Hematopoietic multipotent progenitor cell (in vitro differentiated cells): ENCODE measurements around the gene GJC1. TPM values are rescaled to one million over a fixed set of nuclear protein-coding genes. Genes with fewer than 3 reads are reported as not detected.

Source experiments
- DNase-seq, 3 donors: peaks; one replicate each; pipeline ENCODE4 v3.0.0-alpha.2; 2011 to 2015; ENCODE audit warnings: low read depth in 2 of 3, low spot score in 2 of 3
- total RNA-seq: library from RNA; depleted of rRNA; stranded (reverse); fragments of >200 nt; gene quantifications from one replicate; pipeline ENCODE4 v1.2.3, GENCODE V29; 2012

Gene GJC1
- total RNA-seq, result under 0.01 TPM

DNA sequence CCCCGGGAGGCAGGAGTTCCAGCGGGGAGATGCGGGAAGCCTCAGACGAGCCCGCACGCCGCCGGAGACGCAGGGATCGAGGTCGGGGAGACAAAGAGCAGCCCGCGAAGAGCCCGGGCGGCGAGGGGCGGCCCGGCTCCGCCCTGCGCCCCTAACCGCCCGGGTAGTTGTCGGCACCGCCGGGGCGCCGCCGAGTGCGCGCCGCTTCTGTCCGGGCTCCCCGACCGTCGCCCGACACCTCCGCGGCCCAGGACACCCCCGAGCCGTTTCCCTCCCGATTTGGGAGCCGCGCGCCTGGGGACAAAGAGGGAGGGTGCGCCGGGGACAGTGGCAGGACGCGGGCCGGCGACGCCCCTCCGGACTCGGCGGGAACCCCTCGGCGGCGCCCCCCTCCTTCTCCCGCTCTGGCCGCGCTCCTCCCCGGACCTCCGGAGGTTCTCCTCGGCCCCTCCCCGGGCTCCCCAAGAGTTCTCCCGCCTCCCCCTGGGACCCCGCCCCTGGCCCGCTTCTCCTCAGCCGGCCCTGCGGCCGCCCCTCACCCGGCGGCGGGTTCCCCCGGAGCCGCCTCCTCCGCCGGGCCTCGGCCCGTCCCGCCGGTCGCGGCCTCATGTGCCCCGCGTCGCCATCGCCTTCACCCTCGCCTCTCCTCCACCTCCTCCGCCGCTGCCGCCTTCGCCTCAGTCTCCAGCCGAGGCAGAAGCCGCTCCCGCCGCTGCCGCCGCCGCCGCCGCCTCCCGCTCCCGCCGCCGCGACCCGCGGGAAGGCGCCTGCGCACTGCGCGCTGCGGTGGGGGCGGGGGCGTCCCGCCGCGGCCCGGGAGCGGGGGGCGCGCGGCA is at the start of gene GJC1:
Gene GJC1, minus strand, starts transcription at position 765 of the 836 bp plus-strand sequence. CDS start 24,470 bp downstream, outside the sequence.
- DNase-seq, result peak in 1 of 3 donors; percentile 9

DNA sequence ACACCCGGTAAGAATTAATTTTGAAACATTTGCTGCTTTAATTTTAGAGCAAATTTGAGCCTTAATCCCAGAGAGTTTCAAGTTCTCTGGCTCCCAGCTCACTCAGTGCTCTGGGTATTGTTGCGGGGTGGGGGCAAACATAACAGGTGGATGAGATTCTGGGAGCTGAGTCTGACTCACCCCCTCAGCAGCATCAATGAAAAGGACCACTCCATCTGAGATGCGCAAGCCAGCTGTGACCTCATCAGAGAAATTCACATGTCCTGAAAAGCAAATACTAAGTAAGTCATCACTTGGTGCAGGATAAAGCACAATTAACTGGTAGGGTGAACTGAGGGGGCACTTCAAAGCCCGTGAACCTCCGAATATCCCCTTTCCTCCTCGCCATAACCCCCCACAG is 49.3 kb upstream of the GJC1 start:
- no peak for DNase-seq

DNA sequence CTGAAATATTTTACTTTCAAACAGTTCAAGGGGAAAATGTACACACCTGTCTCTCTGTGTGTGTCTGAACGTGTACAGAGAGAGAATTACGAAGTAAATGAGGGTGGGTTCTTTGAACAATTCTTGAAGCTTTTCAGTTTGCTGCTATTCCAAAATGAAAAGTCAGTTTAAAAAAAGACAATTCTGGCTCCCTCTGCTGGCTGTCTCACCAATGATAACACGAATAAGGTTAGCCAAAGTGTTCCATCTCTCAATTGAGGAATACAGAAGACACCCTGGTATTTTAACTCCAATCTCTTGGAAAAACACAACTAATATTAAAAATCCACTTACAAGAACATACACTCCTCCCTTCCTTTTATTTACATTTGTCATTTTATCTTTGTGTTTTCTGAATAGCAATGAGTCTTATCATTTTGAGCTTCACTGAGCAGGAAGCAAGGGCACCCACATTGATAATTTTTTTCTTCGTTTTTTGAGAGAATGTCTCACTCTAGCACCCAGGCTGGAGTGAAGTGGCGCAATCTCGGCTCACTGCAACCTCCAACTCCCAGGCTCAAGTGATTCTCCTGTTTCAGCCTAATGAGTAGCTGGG is 48.6 kb upstream of the GJC1 start:
- peak in 1 of 3 donors; percentile 60 for DNase-seq

DNA sequence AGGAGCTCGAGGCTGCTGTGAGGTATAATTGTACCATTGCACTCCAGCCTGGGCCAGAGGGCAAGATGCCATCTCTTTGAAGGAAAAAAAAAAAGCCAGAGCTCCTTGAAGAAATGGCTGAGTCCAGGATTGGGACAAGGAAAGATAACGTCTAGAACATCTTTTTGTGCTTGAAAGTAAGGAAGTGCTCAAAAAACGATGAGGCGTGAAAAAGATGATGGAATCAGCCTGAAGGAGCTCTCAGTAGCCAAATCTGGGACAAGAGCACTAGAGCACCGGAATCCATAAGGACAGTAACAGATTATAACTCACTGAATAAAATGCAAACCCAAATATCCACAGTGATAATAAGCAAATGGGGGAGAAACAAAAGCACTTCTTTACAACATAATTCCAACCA is 47.0 kb upstream of the GJC1 start:
- DNase-seq, result no peak

DNA sequence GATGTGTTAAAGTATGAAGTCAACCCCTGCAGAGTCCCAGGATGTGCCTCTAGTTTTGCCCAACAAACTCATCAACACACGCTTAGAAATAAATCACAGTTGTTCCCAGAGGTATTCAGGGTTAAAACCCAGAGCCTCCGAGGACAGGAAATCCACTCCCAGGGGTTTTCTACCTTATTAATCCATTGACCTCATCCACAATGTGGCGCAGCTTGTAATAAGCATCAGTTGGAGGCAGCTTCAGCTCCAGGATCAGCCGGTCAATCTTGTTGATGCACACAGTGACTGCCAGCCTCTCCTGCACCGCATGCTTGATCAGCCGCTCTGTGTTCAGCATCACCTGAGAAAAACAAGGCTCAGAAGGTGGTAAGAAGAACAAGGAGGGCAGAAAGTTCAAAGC is 45.7 kb upstream of the GJC1 start:
- DNase-seq, result no peak

DNA sequence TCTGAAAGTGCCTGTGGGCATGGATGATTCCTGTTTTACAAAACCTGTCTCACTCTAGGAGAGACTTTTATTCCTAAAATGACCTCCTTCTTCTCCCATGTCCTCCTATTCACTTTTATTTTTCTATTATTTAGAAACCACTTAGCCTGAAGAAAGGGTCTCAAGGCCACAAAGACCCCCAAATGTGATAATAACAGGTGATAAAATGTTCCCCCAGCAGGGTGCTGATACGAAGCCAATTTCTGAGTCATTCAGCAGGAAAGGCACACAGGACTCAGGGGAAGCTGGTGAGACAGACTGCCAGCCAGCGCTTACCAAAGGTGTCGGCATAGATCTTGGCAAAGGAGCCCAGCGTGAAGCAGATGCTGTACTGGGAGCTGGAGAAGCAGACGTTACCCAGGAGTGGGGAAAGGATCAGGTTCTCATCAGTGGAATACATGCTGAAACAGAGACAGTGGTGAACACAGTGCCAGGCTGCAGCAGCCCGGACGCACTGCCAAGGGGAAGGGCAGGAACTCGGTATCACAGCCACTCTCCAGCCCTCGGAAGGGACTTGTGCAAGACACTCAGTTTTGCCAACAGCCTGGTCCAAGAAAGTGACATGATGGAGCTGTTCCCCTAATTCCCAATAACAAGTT is 42.2 kb upstream of the GJC1 start:
- DNase-seq, result no peak

DNA sequence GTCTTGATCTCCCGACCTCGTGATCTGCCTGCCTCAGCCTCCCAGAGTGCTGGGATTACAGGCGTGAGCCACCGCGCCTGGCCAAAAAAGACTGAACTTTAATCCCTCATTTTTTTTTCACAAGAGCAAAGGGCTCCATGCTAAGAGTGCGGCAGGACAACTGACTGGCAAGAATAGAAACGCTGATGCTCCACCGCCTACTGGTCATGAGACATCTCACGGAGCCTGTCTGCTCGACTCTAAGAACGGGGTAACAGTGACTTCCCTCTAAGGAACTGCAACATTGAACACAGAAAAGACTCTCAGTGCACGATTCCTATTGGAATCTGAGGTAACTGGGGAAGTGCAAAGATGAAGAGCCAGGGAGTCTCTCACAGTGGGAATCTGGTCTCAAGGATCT is 41.5 kb upstream of the GJC1 start:
- no peak for DNase-seq

DNA sequence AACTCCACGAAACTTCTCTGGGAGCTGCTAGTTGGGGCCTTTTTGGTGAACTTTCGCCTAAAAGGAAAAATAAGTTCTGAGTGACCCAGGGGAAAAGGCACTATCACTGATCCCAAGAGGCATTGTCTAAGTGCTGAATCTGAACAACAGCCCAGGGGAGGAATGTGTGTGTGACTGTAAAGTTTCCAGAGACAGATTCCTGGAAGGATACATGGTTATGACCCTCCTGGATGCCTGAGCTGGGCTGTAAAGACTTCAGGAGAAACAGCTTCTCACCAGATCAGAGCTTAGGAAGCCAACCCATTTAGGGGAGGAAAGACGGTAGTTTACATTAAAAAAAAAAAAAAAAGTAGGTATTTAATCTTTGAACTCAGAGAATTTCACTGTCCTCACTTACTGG is 37.8 kb upstream of the GJC1 start:
- DNase-seq, result no peak

DNA sequence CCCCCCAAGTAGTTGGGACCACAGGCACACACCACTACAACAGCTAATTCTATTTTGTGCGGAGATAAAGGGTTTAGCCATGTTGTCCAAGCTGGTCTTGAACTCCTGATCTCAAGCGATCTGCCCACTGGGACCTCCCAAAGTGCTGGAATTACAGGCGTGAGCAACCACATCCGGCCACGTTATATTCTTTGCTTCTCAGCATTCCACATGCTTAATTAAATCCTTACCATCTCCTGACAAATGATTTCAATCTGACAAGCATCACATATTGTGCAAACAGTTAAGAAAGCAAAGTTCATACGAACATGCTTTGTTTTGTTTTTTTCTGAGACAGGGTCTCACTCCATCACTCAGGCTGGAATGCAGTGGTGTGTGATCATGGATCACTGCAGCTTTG is 35.8 kb upstream of the GJC1 start:
- DNase-seq, result no peak

DNA sequence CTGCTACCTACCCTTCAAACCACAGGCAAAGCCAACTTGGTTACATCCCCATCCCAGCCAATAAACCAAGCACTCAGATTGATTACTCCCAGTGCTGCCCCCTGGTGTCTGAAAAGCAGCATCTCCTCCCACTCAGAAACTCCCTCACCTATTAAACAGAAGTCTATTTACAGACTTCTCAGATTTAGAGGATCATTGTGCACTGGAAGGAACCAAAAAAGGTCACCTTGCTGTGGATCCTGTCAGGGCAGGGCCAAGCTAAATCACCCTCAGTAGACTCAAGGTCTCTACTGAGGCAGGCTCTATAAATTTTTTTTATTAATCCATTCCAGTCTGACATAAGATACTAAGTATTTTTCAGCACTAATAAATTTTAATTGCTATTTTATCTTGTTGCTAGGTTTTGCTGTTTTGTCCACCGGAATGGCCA is 35.2 kb upstream of the GJC1 start:
- DNase-seq, result peak; percentile 59 to 78 (median 65)

DNA sequence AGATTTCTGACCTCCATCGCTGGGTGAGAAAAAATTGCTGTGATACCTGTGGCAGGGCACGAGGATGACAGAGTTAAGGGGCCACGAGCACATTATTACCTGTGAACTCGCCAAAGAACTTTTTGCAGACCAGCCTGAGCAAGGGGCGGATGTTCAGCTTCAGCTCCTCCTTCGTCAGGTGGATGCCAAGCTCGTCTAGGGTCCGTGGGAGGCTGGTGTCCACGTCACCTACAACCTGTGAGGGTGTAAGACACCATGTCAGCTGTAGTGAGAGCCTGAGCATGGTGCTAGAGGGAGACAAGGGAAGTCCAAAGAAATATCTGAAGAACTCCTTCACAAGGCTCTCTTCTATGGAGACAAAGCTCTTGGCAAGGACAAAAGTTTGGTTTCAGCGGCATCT is 34.7 kb upstream of the GJC1 start:
- DNase-seq, result no peak

DNA sequence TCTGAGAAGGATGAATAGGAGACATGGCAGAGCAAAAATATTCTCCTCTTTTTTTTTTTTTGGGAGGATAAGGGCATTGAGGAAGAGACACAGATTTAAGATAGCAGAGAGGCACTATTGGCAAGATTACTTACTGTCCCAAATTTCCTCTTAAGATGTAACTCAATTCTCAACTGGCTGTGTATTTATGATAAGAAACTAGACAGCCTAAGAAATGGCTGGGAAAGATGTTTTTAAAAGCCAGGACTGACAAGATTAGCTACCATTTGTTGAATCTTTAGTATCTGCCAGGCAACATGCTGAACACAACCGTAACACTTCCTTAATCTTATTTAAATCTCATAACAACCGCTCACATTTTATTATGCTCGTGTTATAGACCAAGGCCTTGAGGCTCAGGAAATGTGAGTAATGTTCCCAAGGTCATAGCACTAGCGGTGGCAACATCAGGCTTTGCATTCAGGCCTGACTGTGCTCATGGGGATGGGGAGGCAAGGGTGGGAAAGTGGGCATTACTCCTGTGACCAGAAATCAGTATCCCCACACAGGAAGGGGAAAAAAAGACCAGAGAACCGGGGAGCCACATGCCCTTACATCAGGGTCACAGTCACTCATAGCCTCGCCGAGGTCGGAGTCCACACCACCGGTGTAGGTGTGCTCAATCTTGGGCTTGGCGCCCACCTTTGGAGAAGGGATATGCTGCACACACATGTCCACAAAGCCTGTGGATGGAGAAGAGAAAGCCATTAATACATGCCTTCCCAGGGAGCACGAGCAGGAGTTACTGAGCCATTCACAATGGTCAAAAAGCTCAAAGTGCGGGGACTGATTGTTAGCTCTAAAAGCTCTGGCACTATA is 33.2 kb upstream of the GJC1 start:
- no peak for DNase-seq

DNA sequence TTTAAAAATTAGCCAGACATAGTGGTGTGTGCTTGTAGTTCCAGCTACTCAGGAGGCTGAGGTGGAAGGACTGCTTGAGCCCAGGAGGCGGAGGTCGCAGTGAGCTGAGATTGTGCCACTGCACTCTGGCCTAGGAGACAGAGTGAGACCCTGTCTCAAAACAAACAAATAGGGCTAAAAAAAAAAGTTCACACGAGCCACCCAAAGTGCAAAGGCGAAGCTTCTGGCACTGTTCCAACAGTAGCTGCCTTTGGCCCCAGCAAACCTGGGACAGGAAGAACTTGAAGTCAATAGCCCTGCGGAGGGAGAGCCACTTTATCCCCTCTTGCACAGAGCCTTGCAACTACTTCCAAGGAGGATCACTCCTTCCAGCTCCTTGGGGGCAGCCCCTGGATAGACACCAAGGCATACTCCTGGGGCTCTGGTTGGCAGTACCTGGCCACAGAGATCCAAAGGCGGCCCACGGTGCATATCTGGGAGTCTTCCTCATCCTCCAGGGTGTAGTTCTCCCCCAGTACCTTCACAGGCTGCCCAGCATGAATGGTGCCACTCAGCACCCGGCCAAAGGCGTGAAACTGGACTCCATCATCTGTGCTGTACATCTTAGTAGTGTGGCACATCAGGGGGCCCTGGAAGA is 32.3 kb upstream of the GJC1 start:
- DNase-seq, result no peak

DNA sequence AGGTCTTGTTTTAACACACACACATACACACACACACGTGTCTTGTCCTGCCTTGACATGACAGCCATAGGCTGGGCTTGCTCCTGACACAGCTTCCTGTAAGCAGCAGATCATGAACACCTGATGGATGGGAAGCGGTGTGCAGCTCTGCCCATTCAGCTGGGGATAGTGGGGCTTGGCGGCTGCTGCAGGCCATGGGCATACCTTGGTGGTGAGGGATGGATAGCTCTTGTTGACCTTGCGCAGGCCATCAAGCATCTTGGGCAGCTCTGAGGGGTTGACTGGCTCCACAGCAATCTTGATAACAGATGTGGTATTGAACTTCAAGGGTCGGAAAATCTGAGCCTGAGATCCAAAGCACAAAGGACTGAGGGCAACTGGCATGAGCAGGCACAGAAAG is 29.6 kb upstream of the GJC1 start:
- no peak for DNase-seq

DNA sequence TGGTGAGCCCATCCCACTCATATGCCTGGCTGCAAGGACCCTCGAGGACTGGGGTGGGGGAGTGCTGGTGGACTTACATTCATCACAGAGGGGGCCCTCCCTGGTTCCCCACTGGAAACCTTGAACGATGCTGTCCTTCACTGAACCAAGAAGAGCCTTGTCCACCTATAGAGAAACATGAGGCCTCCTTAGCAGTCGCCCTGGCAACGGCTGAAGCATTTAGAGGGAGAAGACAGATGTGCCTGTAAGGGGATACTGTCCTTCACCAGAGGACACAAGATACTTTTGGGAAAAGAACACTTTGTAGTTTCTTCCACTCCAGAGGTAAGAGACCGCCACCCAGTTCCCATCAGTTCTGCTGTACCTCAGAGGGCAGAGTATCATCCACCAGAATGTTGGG is 24.1 kb upstream of the GJC1 start:
- DNase-seq, result no peak

DNA sequence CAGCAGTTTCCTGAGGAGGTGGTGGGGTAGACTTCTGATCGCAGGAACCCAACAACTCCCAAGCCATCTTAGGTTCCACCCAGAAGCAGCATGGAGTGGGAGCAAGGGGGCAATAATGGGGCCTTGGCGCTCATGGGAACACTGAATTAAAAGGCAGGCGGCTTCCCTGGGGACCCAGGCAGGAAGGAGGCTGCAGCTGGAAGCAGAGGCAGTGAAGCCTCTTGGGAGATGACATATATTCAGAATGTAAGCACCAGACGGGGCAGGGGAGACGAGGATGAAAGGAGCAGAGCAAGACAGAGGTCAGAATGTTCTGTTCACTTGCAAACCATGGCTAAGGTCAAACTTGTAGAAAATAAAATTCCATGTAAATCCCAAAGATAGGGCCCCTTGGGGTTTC is 20.5 kb upstream of the GJC1 start:
- no peak for DNase-seq

DNA sequence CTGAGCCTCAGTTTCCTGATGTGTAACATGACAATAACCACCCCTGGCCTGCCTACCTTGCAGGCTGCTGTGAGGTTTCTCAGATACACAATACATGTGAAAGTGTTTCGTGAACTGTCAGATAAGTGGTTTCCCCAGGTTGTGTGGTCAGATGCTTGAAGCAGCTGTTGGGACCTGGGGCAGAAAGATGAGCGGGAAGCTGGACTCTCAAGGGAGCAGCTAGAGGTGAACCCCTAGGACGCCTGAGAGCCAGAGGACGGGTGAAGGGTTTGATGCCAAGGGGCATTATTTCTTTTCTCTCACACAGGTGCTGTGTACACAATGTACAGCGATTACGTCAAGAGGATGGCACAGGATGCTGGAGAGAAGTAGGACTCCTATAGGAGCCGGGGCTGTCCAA is 19.9 kb upstream of the GJC1 start:
- no peak for DNase-seq

DNA sequence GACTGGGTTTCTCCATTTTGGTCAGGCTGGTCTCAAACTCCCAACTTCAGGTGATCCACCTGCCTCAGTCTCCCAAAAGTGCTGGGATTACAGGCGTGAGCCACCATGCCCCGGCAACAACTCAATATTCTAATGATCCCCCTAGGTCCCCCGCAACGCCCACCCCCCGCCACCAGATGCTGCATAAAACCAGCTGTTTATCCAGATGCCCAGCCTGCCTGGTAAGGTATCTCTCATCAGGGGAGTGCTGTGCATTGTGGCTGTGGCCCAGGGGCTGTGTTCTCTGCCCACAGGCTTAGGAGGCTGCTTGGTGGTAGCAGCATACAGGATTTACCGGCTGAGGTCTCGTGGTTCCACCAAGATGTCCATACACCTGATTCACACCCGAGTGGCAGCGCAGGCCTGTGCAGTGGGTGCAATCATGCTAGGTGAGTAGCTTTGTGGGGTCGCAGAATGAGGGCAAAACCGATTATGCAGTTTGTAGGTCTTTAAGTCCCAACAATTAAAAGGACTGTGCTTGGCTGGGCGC is 18.9 kb upstream of the GJC1 start:
- no peak for DNase-seq

DNA sequence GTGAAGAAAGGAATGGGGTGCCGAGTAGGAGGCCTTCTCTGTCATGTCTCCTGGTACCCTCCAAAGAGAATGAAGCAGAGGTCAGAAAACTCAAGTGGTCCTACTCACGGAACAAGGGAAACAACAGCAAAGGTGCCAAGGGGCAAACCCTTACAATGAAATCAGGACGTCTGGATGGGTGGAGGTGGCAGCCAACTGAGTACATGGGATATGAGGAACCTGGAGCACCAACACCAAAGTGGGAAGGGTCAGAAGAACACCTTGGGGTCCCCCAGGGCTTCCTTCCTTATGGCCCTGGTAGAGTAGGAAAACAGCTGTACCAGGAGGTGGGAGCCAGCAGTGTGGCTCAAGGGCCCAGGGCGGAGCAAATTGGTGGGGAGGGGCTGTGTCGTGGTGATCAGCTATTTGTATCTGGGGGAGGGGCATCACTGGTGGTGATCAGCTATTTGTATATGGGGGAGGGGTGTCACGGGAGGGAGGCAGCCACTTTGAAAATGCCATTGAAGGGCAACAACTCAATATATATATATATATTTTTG is 18.2 kb upstream of the GJC1 start:
- no peak for DNase-seq

DNA sequence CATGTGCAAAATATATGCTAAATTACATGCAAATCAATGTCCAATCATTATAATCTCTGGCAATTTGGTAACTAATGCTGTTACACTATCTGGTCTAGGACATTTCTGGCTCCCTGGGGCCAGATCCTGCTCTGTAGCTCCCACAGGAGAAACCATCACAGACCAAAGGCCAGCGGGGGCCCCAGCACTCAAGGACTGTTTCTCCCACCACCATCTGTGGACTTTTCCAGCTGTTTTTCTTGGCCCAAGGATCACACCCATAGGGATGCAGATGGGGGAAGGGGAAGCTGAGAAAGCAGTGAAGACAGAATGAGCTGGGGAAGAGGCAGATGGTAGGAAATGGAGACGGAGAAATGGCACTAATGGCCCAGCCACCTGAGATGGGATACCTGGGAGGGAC is 17.5 kb upstream of the GJC1 start, which contains the start of gene HIGD1B:
Gene HIGD1B, plus strand, starts transcription at position 298 of the 400 bp plus-strand sequence. CDS start 270 bp downstream, outside the sequence.
- DNase-seq, result no peak
